Measurements from ENCODE around the gene OGFR. TPM values are rescaled to one million over a fixed set of nuclear protein-coding genes. Genes with fewer than 3 reads are reported as not detected.

The OGFR gene, protein sequence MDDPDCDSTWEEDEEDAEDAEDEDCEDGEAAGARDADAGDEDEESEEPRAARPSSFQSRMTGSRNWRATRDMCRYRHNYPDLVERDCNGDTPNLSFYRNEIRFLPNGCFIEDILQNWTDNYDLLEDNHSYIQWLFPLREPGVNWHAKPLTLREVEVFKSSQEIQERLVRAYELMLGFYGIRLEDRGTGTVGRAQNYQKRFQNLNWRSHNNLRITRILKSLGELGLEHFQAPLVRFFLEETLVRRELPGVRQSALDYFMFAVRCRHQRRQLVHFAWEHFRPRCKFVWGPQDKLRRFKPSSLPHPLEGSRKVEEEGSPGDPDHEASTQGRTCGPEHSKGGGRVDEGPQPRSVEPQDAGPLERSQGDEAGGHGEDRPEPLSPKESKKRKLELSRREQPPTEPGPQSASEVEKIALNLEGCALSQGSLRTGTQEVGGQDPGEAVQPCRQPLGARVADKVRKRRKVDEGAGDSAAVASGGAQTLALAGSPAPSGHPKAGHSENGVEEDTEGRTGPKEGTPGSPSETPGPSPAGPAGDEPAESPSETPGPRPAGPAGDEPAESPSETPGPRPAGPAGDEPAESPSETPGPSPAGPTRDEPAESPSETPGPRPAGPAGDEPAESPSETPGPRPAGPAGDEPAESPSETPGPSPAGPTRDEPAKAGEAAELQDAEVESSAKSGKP
- total RNA-seq (2014; rRNA removed; shearing (Covaris generic)): 50.1 and 57.1 TPM in 2 replicates

- Histone ChIP-seq H3K36me3 (replicated peaks; ENCODE audit: control insufficient read depth, insufficient read depth, low read length) (peaks cover 2% of the 10 kb centered on the region), H3K27me3 (ENCODE audit: control insufficient read depth, insufficient read depth, low read length) (peaks cover 3% of the 10 kb centered on the region), H3K4me3 (ENCODE audit: insufficient read depth, low read depth, low read length) (peak within 1 kb of the TSS; percentile 90)
- DNase-seq: peak; percentile 97
Measured at GRCh38 chr20:62804627-62805154, at the start of gene OGFR. Gene OGFR, plus strand, starts transcription at chr20:62804835. Its CDS starts 25 bp downstream, at chr20:62804860.

GRCh38 chr20:62754991-62755356, 49.7 kb upstream of the OGFR start:
- no peak overlapping the region for H3K4me3 ChIP-seq (ENCODE audit: insufficient read depth, low read depth, low read length)
- no peaks in the 10 kb centered on the region for H3K27me3 ChIP-seq (ENCODE audit: control insufficient read depth, insufficient read depth, low read length)
- no peaks in the 10 kb centered on the region for H3K36me3 ChIP-seq (replicated peaks; ENCODE audit: control insufficient read depth, insufficient read depth, low read length)
- DNase-seq: no peak

GRCh38 chr20:62755817-62756724, 48.6 kb upstream of the OGFR start:
- H3K27me3 ChIP-seq (ENCODE audit: control insufficient read depth, insufficient read depth, low read length): no peaks in the 10 kb centered on the region
- no peak for DNase-seq
- H3K36me3 ChIP-seq (replicated peaks; ENCODE audit: control insufficient read depth, insufficient read depth, low read length): no peaks in the 10 kb centered on the region
- H3K4me3 ChIP-seq (ENCODE audit: insufficient read depth, low read depth, low read length): no peak overlapping the region

GRCh38 chr20:62758226-62758912, 46.3 kb upstream of the OGFR start:
- no peak for DNase-seq
- no peaks in the 10 kb centered on the region for H3K36me3 ChIP-seq (replicated peaks; ENCODE audit: control insufficient read depth, insufficient read depth, low read length)
- H3K4me3 ChIP-seq (ENCODE audit: insufficient read depth, low read depth, low read length): no peak overlapping the region
- no peaks in the 10 kb centered on the region for H3K27me3 ChIP-seq (ENCODE audit: control insufficient read depth, insufficient read depth, low read length)

DNA sequence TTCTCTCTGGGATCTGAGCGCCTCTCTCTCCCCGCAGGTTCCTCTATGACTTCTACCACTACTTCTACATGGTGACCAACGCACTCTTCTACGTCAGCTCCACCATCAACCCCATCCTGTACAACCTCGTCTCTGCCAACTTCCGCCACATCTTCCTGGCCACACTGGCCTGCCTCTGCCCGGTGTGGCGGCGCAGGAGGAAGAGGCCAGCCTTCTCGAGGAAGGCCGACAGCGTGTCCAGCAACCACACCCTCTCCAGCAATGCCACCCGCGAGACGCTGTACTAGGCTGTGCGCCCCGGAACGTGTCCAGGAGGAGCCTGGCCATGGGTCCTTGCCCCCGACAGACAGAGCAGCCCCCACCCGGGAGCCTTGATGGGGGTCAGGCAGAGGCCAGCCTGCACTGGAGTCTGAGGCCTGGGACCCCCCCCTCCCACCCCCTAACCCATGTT, 44.6 kb upstream of the OGFR start:
- H3K27me3 ChIP-seq (ENCODE audit: control insufficient read depth, insufficient read depth, low read length): no peaks in the 10 kb centered on the region
- DNase-seq: no peak
- H3K4me3 ChIP-seq (ENCODE audit: insufficient read depth, low read depth, low read length): no peak overlapping the region
- no peaks in the 10 kb centered on the region for H3K36me3 ChIP-seq (replicated peaks; ENCODE audit: control insufficient read depth, insufficient read depth, low read length)

GRCh38 chr20:62760471-62760855, 44.2 kb upstream of the OGFR start:
- Histone ChIP-seq H3K27me3 (ENCODE audit: control insufficient read depth, insufficient read depth, low read length) (no peaks in the 10 kb centered on the region), H3K4me3 (ENCODE audit: insufficient read depth, low read depth, low read length) (no peak overlapping the region), H3K36me3 (replicated peaks; ENCODE audit: control insufficient read depth, insufficient read depth, low read length) (no peaks in the 10 kb centered on the region)
- DNase-seq: no peak

- Histone ChIP-seq H3K27me3 (ENCODE audit: control insufficient read depth, insufficient read depth, low read length) (no peaks in the 10 kb centered on the region), H3K4me3 (ENCODE audit: insufficient read depth, low read depth, low read length) (no peak overlapping the region), H3K36me3 (replicated peaks; ENCODE audit: control insufficient read depth, insufficient read depth, low read length) (no peaks in the 10 kb centered on the region)
- DNase-seq: no peak
Measured at GRCh38 chr20:62760856-62761758, 43.5 kb upstream of the OGFR start.

- Histone ChIP-seq H3K4me3 (ENCODE audit: insufficient read depth, low read depth, low read length) (no peak overlapping the region), H3K36me3 (replicated peaks; ENCODE audit: control insufficient read depth, insufficient read depth, low read length) (no peaks in the 10 kb centered on the region), H3K27me3 (ENCODE audit: control insufficient read depth, insufficient read depth, low read length) (no peaks in the 10 kb centered on the region)
- DNase-seq: no peak
Measured at GRCh38 chr20:62761759-62762131, 42.9 kb upstream of the OGFR start.

DNA sequence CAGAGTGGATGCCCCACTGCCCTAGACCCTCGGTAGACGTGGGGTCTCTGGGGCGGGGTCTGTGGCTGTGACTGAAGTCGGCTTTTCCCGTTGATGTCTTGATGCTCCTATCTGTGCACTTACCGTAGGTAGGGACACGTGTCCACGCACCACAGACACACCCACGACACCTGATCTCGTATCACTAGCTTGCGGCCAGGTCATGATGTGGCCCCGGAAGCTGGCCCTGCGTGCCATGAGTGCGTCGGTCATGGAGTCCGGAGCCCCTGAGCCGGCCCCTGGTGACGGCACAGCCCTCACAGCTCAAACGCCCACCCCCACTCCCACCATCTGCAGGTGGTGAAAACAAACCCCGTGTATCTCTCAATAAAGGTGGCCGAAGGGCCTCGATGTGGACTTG, 42.3 kb upstream of the OGFR start:
- Histone ChIP-seq H3K4me3 (ENCODE audit: insufficient read depth, low read depth, low read length) (no peak overlapping the region), H3K36me3 (replicated peaks; ENCODE audit: control insufficient read depth, insufficient read depth, low read length) (no peaks in the 10 kb centered on the region), H3K27me3 (ENCODE audit: control insufficient read depth, insufficient read depth, low read length) (no peaks in the 10 kb centered on the region)
- no peak for DNase-seq

GRCh38 chr20:62762801-62763368, 41.8 kb upstream of the OGFR start:
- no peak for DNase-seq
- H3K36me3 ChIP-seq (replicated peaks; ENCODE audit: control insufficient read depth, insufficient read depth, low read length): no peaks in the 10 kb centered on the region
- H3K27me3 ChIP-seq (ENCODE audit: control insufficient read depth, insufficient read depth, low read length): no peaks in the 10 kb centered on the region
- no peak overlapping the region for H3K4me3 ChIP-seq (ENCODE audit: insufficient read depth, low read depth, low read length)

DNA sequence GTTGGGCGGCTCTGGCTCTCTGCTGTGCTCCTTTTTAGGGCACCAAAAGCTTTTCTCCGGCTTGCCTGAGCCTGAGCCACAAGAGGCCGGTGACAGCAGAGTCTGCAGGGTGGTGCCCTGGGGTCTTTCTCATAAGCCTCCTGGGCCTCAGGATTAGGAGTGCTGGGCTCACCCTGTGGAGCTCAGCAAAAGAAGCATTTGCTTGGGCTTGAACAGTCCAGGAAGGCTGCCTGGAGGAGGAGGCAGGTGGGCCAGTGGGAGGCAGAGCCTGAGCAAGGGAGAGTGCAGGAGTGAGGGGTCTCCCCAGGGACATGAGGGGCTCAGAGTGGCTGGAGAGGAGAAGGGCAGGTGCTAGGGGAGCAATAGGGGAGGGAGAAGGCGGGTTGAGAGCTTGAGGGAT, 41.2 kb upstream of the OGFR start:
- Histone ChIP-seq H3K27me3 (ENCODE audit: control insufficient read depth, insufficient read depth, low read length) (no peaks in the 10 kb centered on the region), H3K4me3 (ENCODE audit: insufficient read depth, low read depth, low read length) (no peak overlapping the region), H3K36me3 (replicated peaks; ENCODE audit: control insufficient read depth, insufficient read depth, low read length) (no peaks in the 10 kb centered on the region)
- no peak for DNase-seq

DNA sequence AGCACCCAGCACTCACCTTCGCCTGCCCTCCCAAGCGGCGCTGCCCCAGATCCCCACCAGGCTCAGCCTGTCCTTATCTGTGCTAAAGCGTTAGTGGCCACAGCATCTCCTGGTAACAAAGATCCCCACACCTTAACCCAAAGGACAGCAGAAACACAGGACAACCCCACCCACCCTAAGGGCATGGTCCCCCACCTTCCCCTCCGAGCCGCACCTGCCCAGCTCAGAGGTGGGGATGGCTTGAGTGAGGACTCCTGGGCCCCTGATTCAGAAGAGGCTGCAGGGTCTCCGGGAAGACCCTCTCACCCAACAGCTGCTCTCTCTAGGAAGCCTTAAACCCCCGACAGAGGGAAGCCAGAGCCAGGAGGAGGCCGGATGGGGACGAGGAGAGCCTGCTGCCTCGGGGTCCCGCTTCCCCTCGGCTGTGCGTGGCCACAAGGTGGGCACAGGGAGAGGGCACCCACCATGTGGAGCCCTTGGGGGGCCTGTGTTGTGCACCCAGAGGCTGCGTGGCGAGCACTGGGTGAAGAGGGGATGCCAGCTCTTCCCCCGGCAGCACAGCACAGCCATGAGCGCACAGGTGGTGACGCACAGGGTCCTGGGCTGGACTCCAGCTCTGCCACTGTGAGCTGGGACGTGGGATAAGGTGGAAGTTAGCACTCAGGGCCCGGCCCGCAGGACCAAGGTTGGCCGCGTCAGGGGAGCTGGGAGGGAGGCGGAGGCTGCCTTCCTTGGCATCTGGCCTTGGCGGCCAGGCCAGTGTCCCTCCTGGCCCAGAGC, 40.3 kb upstream of the OGFR start:
- no peak overlapping the region for H3K4me3 ChIP-seq (ENCODE audit: insufficient read depth, low read depth, low read length)
- H3K36me3 ChIP-seq (replicated peaks; ENCODE audit: control insufficient read depth, insufficient read depth, low read length): no peaks in the 10 kb centered on the region
- no peaks in the 10 kb centered on the region for H3K27me3 ChIP-seq (ENCODE audit: control insufficient read depth, insufficient read depth, low read length)
- no peak for DNase-seq
